ENCODE results near the gene ADARB2. TPM values are rescaled to one million over a fixed set of nuclear protein-coding genes. Genes with fewer than 3 reads are reported as not detected.
A peak's percentile ranks its signal among the peaks of the same experiment; 100 is the strongest.

The ADARB2 gene
- total RNA-seq, 4 donors from 2014 or later, result 2.3 to 3.7 (median 2.6) TPM

- H3K27me3 ChIP-seq, result peaks cover 0 to 54% (median 0%) of the 10 kb centered on the region in 4 donors
- H3K9me3 ChIP-seq, result no peaks in the 10 kb centered on the region
- peak; percentile 34 for DNase-seq (ENCODE audit: extremely low spot score)
- no peak for TF ChIP-seq POLR2AphosphoS5 (IDR thresholded peaks at IDR 0.05)
- TF ChIP-seq POLR2A (IDR thresholded peaks at IDR 0.05; ENCODE audit: low read depth), result no peak
- no peak for TF ChIP-seq EP300 (IDR thresholded peaks at IDR 0.05)
- H3K4me3 ChIP-seq, result no peak overlapping the region
- intact Hi-C loops (cut with DNase I), result no loop called here
- WGBS, result 86% methylated on average over 27 of the region's 27 CpGs
- no peaks in the 10 kb centered on the region for H3K4me1 ChIP-seq
- H3K36me3 ChIP-seq, result no peaks in the 10 kb centered on the region
- no peak overlapping the region for H3K27ac ChIP-seq (replicated peaks in 1 of 4)
These were observed 361.8 kb downstream of the ADARB2 start for GRCh38 chr10:1375346-1376170.

GRCh38 chr10:1374511-1375345 is 362.6 kb downstream of the ADARB2 start:
- Histone ChIP-seq H3K36me3 (no peaks in the 10 kb centered on the region), H3K9me3 (no peaks in the 10 kb centered on the region), H3K4me1 (no peaks in the 10 kb centered on the region), H3K27ac (replicated peaks in 1 of 4) (no peak overlapping the region), H3K4me3 (no peak overlapping the region), H3K27me3 (peaks cover 0 to 48% (median 0%) of the 10 kb centered on the region in 4 donors)
- DNase-seq (ENCODE audit: extremely low spot score), result peak; percentile 80
- TF ChIP-seq CTCF (IDR thresholded peaks at IDR 0.05) (no peak), POLR2AphosphoS5 (IDR thresholded peaks at IDR 0.05) (no peak), POLR2A (IDR thresholded peaks at IDR 0.05; ENCODE audit: low read depth) (no peak), EP300 (IDR thresholded peaks at IDR 0.05) (no peak)
- 88% methylated on average over 30 of the region's 37 CpGs for WGBS
- intact Hi-C loops (cut with DNase I), result no loop called here

GRCh38 chr10:1373287-1373686 is 364.0 kb downstream of the ADARB2 start:
- no peak overlapping the region for H3K4me3 ChIP-seq
- H3K9me3 ChIP-seq, result no peaks in the 10 kb centered on the region
- DNase-seq (ENCODE audit: extremely low spot score), result peak; percentile 72
- H3K27ac ChIP-seq (replicated peaks in 1 of 4), result no peak overlapping the region
- no peaks in the 10 kb centered on the region for H3K36me3 ChIP-seq
- WGBS, result 83% methylated on average over 7 of the region's 7 CpGs
- no peaks in the 10 kb centered on the region for H3K4me1 ChIP-seq
- H3K27me3 ChIP-seq, result peaks cover 0 to 41% (median 0%) of the 10 kb centered on the region in 4 donors
- intact Hi-C loops (cut with DNase I), result no loop called here
- TF ChIP-seq POLR2AphosphoS5 (IDR thresholded peaks at IDR 0.05) (no peak), POLR2A (IDR thresholded peaks at IDR 0.05; ENCODE audit: low read depth) (no peak), EP300 (IDR thresholded peaks at IDR 0.05) (no peak)

GRCh38 chr10:1372212-1372611 is 365.1 kb downstream of the ADARB2 start:
- no peak overlapping the region for H3K4me3 ChIP-seq
- H3K27ac ChIP-seq (replicated peaks in 1 of 4), result no peak overlapping the region
- intact Hi-C loops (cut with DNase I), result no loop called here
- WGBS, result 85% methylated on average over 4 of the region's 4 CpGs
- H3K4me1 ChIP-seq, result no peaks in the 10 kb centered on the region
- H3K9me3 ChIP-seq, result no peaks in the 10 kb centered on the region
- no peaks in the 10 kb centered on the region for H3K36me3 ChIP-seq
- peak; percentile 75 for DNase-seq (ENCODE audit: extremely low spot score)
- TF ChIP-seq POLR2A (IDR thresholded peaks at IDR 0.05; ENCODE audit: low read depth), result no peak
- no peak for TF ChIP-seq CTCF (IDR thresholded peaks at IDR 0.05)
- TF ChIP-seq EP300 (IDR thresholded peaks at IDR 0.05), result no peak
- TF ChIP-seq POLR2AphosphoS5 (IDR thresholded peaks at IDR 0.05), result no peak
- H3K27me3 ChIP-seq, result peaks cover 0 to 37% (median 0%) of the 10 kb centered on the region in 4 donors

GRCh38 chr10:1370298-1370697 is 367.0 kb downstream of the ADARB2 start:
- intact Hi-C loops (cut with DNase I), result no loop called here
- no peak overlapping the region for H3K27ac ChIP-seq (replicated peaks in 1 of 4)
- H3K9me3 ChIP-seq, result no peaks in the 10 kb centered on the region
- peaks cover 0 to 27% (median 0%) of the 10 kb centered on the region in 4 donors for H3K27me3 ChIP-seq
- no peak overlapping the region for H3K4me3 ChIP-seq
- H3K4me1 ChIP-seq, result no peaks in the 10 kb centered on the region
- no peaks in the 10 kb centered on the region for H3K36me3 ChIP-seq
- no peak for TF ChIP-seq CTCF (IDR thresholded peaks at IDR 0.05)
- TF ChIP-seq EP300 (IDR thresholded peaks at IDR 0.05), result no peak
- TF ChIP-seq POLR2AphosphoS5 (IDR thresholded peaks at IDR 0.05), result no peak
- no peak for TF ChIP-seq POLR2A (IDR thresholded peaks at IDR 0.05; ENCODE audit: low read depth)
- no peak for DNase-seq (ENCODE audit: extremely low spot score)
- WGBS, result 73% methylated on average over 1 of the region's 1 CpG

Data from esophagus muscularis mucosa (tissue), 4 donors.